M059J (cell line): ENCODE measurements around the gene DLGAP1. TPM values are rescaled to one million over a fixed set of nuclear protein-coding genes. Genes with fewer than 3 reads are reported as not detected.
A peak's percentile ranks its signal among the peaks of the same experiment; 100 is the strongest.

Experiments
- DNase-seq: peaks from one replicate; pipeline ENCODE4 v3.0.0-alpha.2; 2012; ENCODE audit warnings: low read depth
- total RNA-seq: library from RNA; depleted of rRNA; stranded (reverse); fragments of >200 nt; shearing (Covaris generic); gene quantifications from 2 replicates; pipeline ENCODE4 v1.2.3, GENCODE V29; 2014

DLGAP1 gene
- total RNA-seq, 1 experiment from 2014 or later, result not detected

GRCh38 chr18:3451183-3451988, 1003.7 kb downstream of the DLGAP1 start:
- peak; percentile 93 for DNase-seq

GRCh38 chr18:3450799-3451182, 1004.3 kb downstream of the DLGAP1 start:
- DNase-seq, result no peak

GRCh38 chr18:3450012-3450798, 1004.9 kb downstream of the DLGAP1 start, which contains the start of gene TGIF1:
Gene TGIF1, plus strand, starts transcription at chr18:3450172. Its CDS starts 318 bp downstream, at chr18:3450490.
- DNase-seq, result peak; percentile 86

GRCh38 chr18:3449512-3450011, 1005.5 kb downstream of the DLGAP1 start:
- DNase-seq, result no peak

- peak; percentile 95 for DNase-seq
Observed at GRCh38 chr18:3448838-3449511, 1006.1 kb downstream of the DLGAP1 start.

GRCh38 chr18:3447895-3448837, 1006.9 kb downstream of the DLGAP1 start:
- DNase-seq, result peak; percentile 98

- DNase-seq, result no peak
Observed at GRCh38 chr18:3447068-3447894, 1007.8 kb downstream of the DLGAP1 start.
